Nephron progenitor cell (in vitro differentiated cells): ENCODE results near the gene EGFL7.

Experiments
- DNase-seq: peaks from one replicate; pipeline ENCODE4 v3.0.0; 2021
- H3K27ac Mint-ChIP-seq: 2 replicates; pipeline ENCODE4 v1.8.0; 2021; ENCODE audit warnings: mild to moderate bottlenecking, moderate library complexity, mixed read lengths
- H3K27me3 Mint-ChIP-seq: 2 replicates; pipeline ENCODE4 v1.8.0; 2021; ENCODE audit warnings: mild to moderate bottlenecking, low read depth, mixed read lengths; ENCODE audit not compliant: poor library complexity
- H3K36me3 Mint-ChIP-seq: 2 replicates; pipeline ENCODE4 v1.8.0; 2021; ENCODE audit warnings: low read depth, mixed read lengths
- H3K4me1 Mint-ChIP-seq: 2 replicates; pipeline ENCODE4 v1.8.0; 2021; ENCODE audit warnings: mixed read lengths
- H3K4me3 Mint-ChIP-seq: 2 replicates; pipeline ENCODE4 v1.8.0; 2021; ENCODE audit warnings: mild to moderate bottlenecking, moderate library complexity, mixed read lengths
- H3K9me3 Mint-ChIP-seq: 2 replicates; pipeline ENCODE4 v1.8.0; 2021; ENCODE audit warnings: mild to moderate bottlenecking, moderate library complexity, mixed read lengths
- CTCF ChIP-seq: fragments of 200-600 bp; sonication (generic); IDR thresholded peaks from 2 replicates; pipeline ENCODE4 v1.5.0; 2021; ENCODE audit warnings: antibody characterized with exemption

EGFL7 gene

GRCh38 chr9:136646827-136647711 lies 15.6 kb upstream of the EGFL7 start:
- peak; percentile 5 for DNase-seq
- H3K36me3 Mint-ChIP-seq = no peaks in the 10 kb centered on the region
- no peak overlapping the region for H3K4me3 Mint-ChIP-seq
- peaks cover 31% of the 10 kb centered on the region for H3K4me1 Mint-ChIP-seq
- H3K27ac Mint-ChIP-seq = no peak overlapping the region
- no peak for TF ChIP-seq CTCF
- H3K27me3 Mint-ChIP-seq = peaks cover 19% of the 10 kb centered on the region
- no peaks in the 10 kb centered on the region for H3K9me3 Mint-ChIP-seq

- H3K4me3 Mint-ChIP-seq = no peak overlapping the region
- no peak for DNase-seq
- TF ChIP-seq CTCF = no peak
- no peak overlapping the region for H3K27ac Mint-ChIP-seq
- H3K9me3 Mint-ChIP-seq = no peaks in the 10 kb centered on the region
- H3K36me3 Mint-ChIP-seq = no peaks in the 10 kb centered on the region
- H3K27me3 Mint-ChIP-seq = peaks cover 6% of the 10 kb centered on the region
- H3K4me1 Mint-ChIP-seq = peaks cover 23% of the 10 kb centered on the region
These were observed 14.0 kb upstream of the EGFL7 start for GRCh38 chr9:136648751-136649150.

GRCh38 chr9:136650021-136650420 lies 12.7 kb upstream of the EGFL7 start:
- no peak for TF ChIP-seq CTCF
- no peak for DNase-seq
- no peak overlapping the region for H3K27ac Mint-ChIP-seq
- no peak overlapping the region for H3K4me3 Mint-ChIP-seq
- peaks cover 20% of the 10 kb centered on the region for H3K4me1 Mint-ChIP-seq
- H3K36me3 Mint-ChIP-seq = no peaks in the 10 kb centered on the region
- peaks cover 3% of the 10 kb centered on the region for H3K27me3 Mint-ChIP-seq
- H3K9me3 Mint-ChIP-seq = no peaks in the 10 kb centered on the region

GRCh38 chr9:136650648-136651047 lies 12.1 kb upstream of the EGFL7 start:
- no peaks in the 10 kb centered on the region for H3K36me3 Mint-ChIP-seq
- no peak for TF ChIP-seq CTCF
- H3K9me3 Mint-ChIP-seq = no peaks in the 10 kb centered on the region
- H3K4me3 Mint-ChIP-seq = no peak overlapping the region
- DNase-seq = no peak
- peaks cover 3% of the 10 kb centered on the region for H3K27me3 Mint-ChIP-seq
- H3K4me1 Mint-ChIP-seq = peaks cover 16% of the 10 kb centered on the region
- H3K27ac Mint-ChIP-seq = no peak overlapping the region

GRCh38 chr9:136651860-136652259 lies 10.9 kb upstream of the EGFL7 start:
- Mint-ChIP-seq H3K4me1 (peaks cover 21% of the 10 kb centered on the region), H3K36me3 (no peaks in the 10 kb centered on the region), H3K27me3 (peaks cover 3% of the 10 kb centered on the region), H3K27ac (no peak overlapping the region), H3K4me3 (no peak overlapping the region), H3K9me3 (no peaks in the 10 kb centered on the region)
- TF ChIP-seq CTCF = no peak
- DNase-seq = no peak
